ENCODE measurements around the gene MOB3B. TPM values are rescaled to one million over a fixed set of nuclear protein-coding genes. Genes with fewer than 3 reads are reported as not detected.

Gene MOB3B
- total RNA-seq, 2 experiments from 2014 or later: 0.25 to 0.30 TPM

GRCh38 chr9:27404661-27405060 is 125.0 kb downstream of the MOB3B start:
- no peaks in the 10 kb centered on the region for H3K4me1 Mint-ChIP-seq (ENCODE audit: low read depth)

GRCh38 chr9:27402626-27403025 is 127.0 kb downstream of the MOB3B start:
- Mint-ChIP-seq H3K36me3 (ENCODE audit: low read depth) (no peaks in the 10 kb centered on the region), H3K27ac (no peak overlapping the region), H3K4me3 (no peak overlapping the region), H3K4me1 (ENCODE audit: low read depth) (no peaks in the 10 kb centered on the region), H3K27me3 (no peaks in the 10 kb centered on the region), H3K9me3 (no peaks in the 10 kb centered on the region)
- ChIA-PET CTCF (no interaction called here), POLR2A (no interaction called here)
- Histone ChIP-seq H3K4me3 (ENCODE audit: low read length) (no peak overlapping the region), H3K36me3 (ENCODE audit: insufficient read depth, low read length) (no peaks in the 10 kb centered on the region), H3K9me3 (ENCODE audit: control insufficient read depth in 1 of 2, insufficient read depth in 1 of 2, low read length in 2 of 2) (no peaks in the 10 kb centered on the region), H3K27me3 (ENCODE audit: control insufficient read depth in 1 of 2, insufficient read depth in 2 of 2, low read length in 2 of 2) (no peaks in the 10 kb centered on the region), H3K4me1 (ENCODE audit: insufficient read depth, low read length) (no peaks in the 10 kb centered on the region), H3K27ac (ENCODE audit: low read depth in 1 of 2, low read length in 2 of 2) (no peak overlapping the region)
- ATAC-seq (ENCODE audit: poor library complexity) (no peak), DNase-seq (no peak)
- intact Hi-C loops (cut with DNase I, micrococcal nuclease): no loop called here
- TF ChIP-seq, protein P1, sequence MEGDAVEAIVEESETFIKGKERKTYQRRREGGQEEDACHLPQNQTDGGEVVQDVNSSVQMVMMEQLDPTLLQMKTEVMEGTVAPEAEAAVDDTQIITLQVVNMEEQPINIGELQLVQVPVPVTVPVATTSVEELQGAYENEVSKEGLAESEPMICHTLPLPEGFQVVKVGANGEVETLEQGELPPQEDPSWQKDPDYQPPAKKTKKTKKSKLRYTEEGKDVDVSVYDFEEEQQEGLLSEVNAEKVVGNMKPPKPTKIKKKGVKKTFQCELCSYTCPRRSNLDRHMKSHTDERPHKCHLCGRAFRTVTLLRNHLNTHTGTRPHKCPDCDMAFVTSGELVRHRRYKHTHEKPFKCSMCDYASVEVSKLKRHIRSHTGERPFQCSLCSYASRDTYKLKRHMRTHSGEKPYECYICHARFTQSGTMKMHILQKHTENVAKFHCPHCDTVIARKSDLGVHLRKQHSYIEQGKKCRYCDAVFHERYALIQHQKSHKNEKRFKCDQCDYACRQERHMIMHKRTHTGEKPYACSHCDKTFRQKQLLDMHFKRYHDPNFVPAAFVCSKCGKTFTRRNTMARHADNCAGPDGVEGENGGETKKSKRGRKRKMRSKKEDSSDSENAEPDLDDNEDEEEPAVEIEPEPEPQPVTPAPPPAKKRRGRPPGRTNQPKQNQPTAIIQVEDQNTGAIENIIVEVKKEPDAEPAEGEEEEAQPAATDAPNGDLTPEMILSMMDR (IDR thresholded peaks at IDR 0.05): no peak

More at GRCh38 chr9:27404661-27405060, 125.0 kb downstream of the MOB3B start:
- Mint-ChIP-seq H3K27me3 (no peaks in the 10 kb centered on the region), H3K36me3 (ENCODE audit: low read depth) (no peaks in the 10 kb centered on the region), H3K4me3 (no peak overlapping the region), H3K27ac (no peak overlapping the region), H3K9me3 (no peaks in the 10 kb centered on the region)
- no peaks in the 10 kb centered on the region for H3K36me3 ChIP-seq (ENCODE audit: insufficient read depth, low read length)
- intact Hi-C loops (cut with DNase I, micrococcal nuclease): no loop called here
- no peak overlapping the region for H3K27ac ChIP-seq (ENCODE audit: low read depth in 1 of 2, low read length in 2 of 2)
- ChIA-PET POLR2A (no interaction called here), CTCF (no interaction called here)
- H3K27me3 ChIP-seq (ENCODE audit: control insufficient read depth in 1 of 2, insufficient read depth in 2 of 2, low read length in 2 of 2): no peaks in the 10 kb centered on the region
- no peak for ATAC-seq (ENCODE audit: poor library complexity)
- TF ChIP-seq, protein P1 (IDR thresholded peaks at IDR 0.05): no peak
- no peak overlapping the region for H3K4me3 ChIP-seq (ENCODE audit: low read length)
- no peaks in the 10 kb centered on the region for H3K9me3 ChIP-seq (ENCODE audit: control insufficient read depth in 1 of 2, insufficient read depth in 1 of 2, low read length in 2 of 2)
- DNase-seq: no peak
- H3K4me1 ChIP-seq (ENCODE audit: insufficient read depth, low read length): no peaks in the 10 kb centered on the region

- H3K27me3 ChIP-seq (ENCODE audit: control insufficient read depth in 1 of 2, insufficient read depth in 2 of 2, low read length in 2 of 2): no peaks in the 10 kb centered on the region
- intact Hi-C loops (cut with DNase I, micrococcal nuclease): no loop called here
- POLR2A ChIA-PET: interaction anchor here (0.6 kb wide), 1 partner anchor 174 kb away, joined by 3 read pairs; no protein-coding TSS in a partner anchor
These were observed 129.2 kb downstream of the MOB3B start for GRCh38 chr9:27400334-27400880.

More at GRCh38 chr9:27400334-27400880, 129.2 kb downstream of the MOB3B start:
- Histone ChIP-seq H3K9me3 (ENCODE audit: control insufficient read depth in 1 of 2, insufficient read depth in 1 of 2, low read length in 2 of 2) (no peaks in the 10 kb centered on the region), H3K4me1 (ENCODE audit: insufficient read depth, low read length) (no peaks in the 10 kb centered on the region), H3K27ac (ENCODE audit: low read depth in 1 of 2, low read length in 2 of 2) (no peak overlapping the region), H3K4me3 (ENCODE audit: low read length) (no peak overlapping the region), H3K36me3 (ENCODE audit: insufficient read depth, low read length) (no peaks in the 10 kb centered on the region)
- CTCF ChIA-PET: no interaction called here
- DNase-seq: no peak
- TF ChIP-seq, protein P1 (IDR thresholded peaks at IDR 0.05): no peak
- ATAC-seq (ENCODE audit: poor library complexity): no peak
- Mint-ChIP-seq H3K4me1 (ENCODE audit: low read depth) (no peaks in the 10 kb centered on the region), H3K4me3 (no peak overlapping the region), H3K36me3 (ENCODE audit: low read depth) (no peaks in the 10 kb centered on the region), H3K27me3 (no peaks in the 10 kb centered on the region), H3K9me3 (no peaks in the 10 kb centered on the region), H3K27ac (no peak overlapping the region)
